ENCODE data around the gene DRAXIN.

The DRAXIN gene

GRCh38 chr1:11735531-11735853, 44.0 kb downstream of the DRAXIN start:
- no peak overlapping the region for H3K27ac ChIP-seq (ENCODE audit: low read length)

GRCh38 chr1:11735854-11736745, 44.6 kb downstream of the DRAXIN start, which contains the start of gene AGTRAP:
AGTRAP (plus strand) TSS chr1:11736136; CDS start chr1:11736209, 73 bp downstream.
- DNase-seq (peak; percentile 69), ATAC-seq (ENCODE audit: insufficient read depth, low read depth) (peak; percentile 18; the same call in 2 of the 3 replicates)
- peak within 1 kb of the TSS; percentile 28 for H3K27ac ChIP-seq (ENCODE audit: low read length)
- TF ChIP-seq EZH2 (IDR thresholded peaks at IDR 0.05; ENCODE audit: borderline replicate concordance, low read depth, low read length, severe bottlenecking) (peak; percentile 74), CTCF (IDR thresholded peaks at IDR 0.05; ENCODE audit: borderline replicate concordance, extremely low read depth, low read length, poor library complexity, severe bottlenecking) (no peak)
- H3K4me3 ChIP-seq (ENCODE audit: low read depth in 1 of 2, low read length in 2 of 2) = peak within 1 kb of the TSS; percentile 22 to 70; a peak in 3 of 4 replicates
- H3K27me3 ChIP-seq (ENCODE audit: insufficient read depth, low read length, poor library complexity) = peaks cover 32% of the 10 kb centered on the region
- peak within 1 kb of the TSS; percentile 87 for H3K4me2 ChIP-seq (ENCODE audit: insufficient read depth, low read length)
- H3K4me1 ChIP-seq (ENCODE audit: insufficient read depth, low read length) = peaks cover 51% of the 10 kb centered on the region
- peak within 1 kb of the TSS; percentile 78 for H2AFZ ChIP-seq (ENCODE audit: low read depth, low read length)
- H3K36me3 ChIP-seq (ENCODE audit: insufficient read depth, low read length) = no peaks in the 10 kb centered on the region
- H4K20me1 ChIP-seq (ENCODE audit: insufficient read depth, low read length) = peaks cover 20% of the 10 kb centered on the region; the same call in 1 of the 2 replicates
- no peaks in the 10 kb centered on the region for H3K9me3 ChIP-seq (ENCODE audit: insufficient read depth, low read length, severe bottlenecking)
- H3K9ac ChIP-seq (ENCODE audit: low read depth, low read length) = peak within 1 kb of the TSS; percentile 58
- no peaks in the 10 kb centered on the region for H3K79me2 ChIP-seq (ENCODE audit: insufficient read depth, low read length)

More at GRCh38 chr1:11735531-11735853, 44.0 kb downstream of the DRAXIN start:
- no peak for ATAC-seq (ENCODE audit: insufficient read depth, low read depth)
- peak overlapping the region in 1 of 2 experiments; percentile 70; a peak in 2 of 4 replicates for H3K4me3 ChIP-seq (ENCODE audit: low read depth in 1 of 2, low read length in 2 of 2)
- peaks cover 32% of the 10 kb centered on the region for H3K27me3 ChIP-seq (ENCODE audit: insufficient read depth, low read length, poor library complexity)
- no peaks in the 10 kb centered on the region for H3K79me2 ChIP-seq (ENCODE audit: insufficient read depth, low read length)
- H3K9ac ChIP-seq (ENCODE audit: low read depth, low read length) = peak overlapping the region; percentile 58; the same call in 1 of the 2 replicates
- TF ChIP-seq CTCF (IDR thresholded peaks at IDR 0.05; ENCODE audit: borderline replicate concordance, extremely low read depth, low read length, poor library complexity, severe bottlenecking) (no peak), EZH2 (IDR thresholded peaks at IDR 0.05; ENCODE audit: borderline replicate concordance, low read depth, low read length, severe bottlenecking) (no peak)
- no peak overlapping the region for H2AFZ ChIP-seq (ENCODE audit: low read depth, low read length)
- H4K20me1 ChIP-seq (ENCODE audit: insufficient read depth, low read length) = peaks cover 14% of the 10 kb centered on the region; the same call in 1 of the 2 replicates
- no peaks in the 10 kb centered on the region for H3K36me3 ChIP-seq (ENCODE audit: insufficient read depth, low read length)
- peak overlapping the region; percentile 87 for H3K4me2 ChIP-seq (ENCODE audit: insufficient read depth, low read length)
- no peak for DNase-seq
- H3K4me1 ChIP-seq (ENCODE audit: insufficient read depth, low read length) = peaks cover 51% of the 10 kb centered on the region
- no peaks in the 10 kb centered on the region for H3K9me3 ChIP-seq (ENCODE audit: insufficient read depth, low read length, severe bottlenecking)

DNA sequence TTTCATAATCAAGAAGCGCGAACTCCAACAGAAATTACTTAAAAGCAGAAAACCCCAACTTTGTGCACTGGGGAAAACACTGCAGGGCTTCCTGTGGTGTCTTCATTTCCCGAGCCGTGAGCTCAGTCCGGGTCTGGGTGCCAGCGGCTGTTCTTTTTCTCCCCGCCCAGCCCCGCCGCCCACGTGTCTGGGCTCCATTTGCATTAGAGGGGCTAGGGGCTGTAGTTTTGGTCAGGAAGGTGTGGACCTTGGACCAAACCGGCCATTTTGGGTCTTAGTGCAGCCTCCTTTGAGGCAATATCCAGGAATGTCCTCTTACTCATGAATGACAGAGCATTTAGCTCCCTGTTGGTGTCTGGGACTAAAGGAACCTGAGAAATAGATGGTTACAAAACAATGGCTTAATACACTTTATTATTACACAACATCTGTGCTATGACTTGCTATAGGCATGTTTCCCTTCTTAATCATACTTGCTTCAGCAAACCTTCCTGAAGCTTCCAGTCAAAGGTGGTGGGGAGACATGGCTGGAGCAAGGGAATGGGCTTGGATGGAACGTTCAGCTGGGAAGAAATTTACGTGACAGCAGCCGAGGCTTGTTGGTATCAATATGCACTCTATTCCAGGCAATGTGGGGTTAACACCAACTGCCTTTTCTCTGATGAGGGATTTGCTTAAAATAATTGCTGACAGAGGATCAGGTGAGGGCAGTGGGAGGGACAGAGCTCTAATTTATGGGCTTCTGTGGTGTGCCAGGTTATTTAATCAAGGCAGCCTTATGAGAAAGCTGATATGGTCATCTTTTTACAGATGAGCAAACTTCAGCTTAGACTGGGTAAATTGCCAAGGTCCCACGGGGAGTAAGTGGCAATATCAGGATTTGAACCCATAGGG, 45.5 kb downstream of the DRAXIN start:
- Histone ChIP-seq H4K20me1 (ENCODE audit: insufficient read depth, low read length) (peaks cover 25% of the 10 kb centered on the region; the same call in 1 of the 2 replicates), H3K9ac (ENCODE audit: low read depth, low read length) (peak overlapping the region; percentile 58), H3K36me3 (ENCODE audit: insufficient read depth, low read length) (no peaks in the 10 kb centered on the region), H3K27ac (ENCODE audit: low read length) (peak overlapping the region; percentile 28; the same call in 1 of the 2 replicates), H3K27me3 (ENCODE audit: insufficient read depth, low read length, poor library complexity) (peaks cover 32% of the 10 kb centered on the region), H3K9me3 (ENCODE audit: insufficient read depth, low read length, severe bottlenecking) (no peaks in the 10 kb centered on the region), H3K4me3 (ENCODE audit: low read depth in 1 of 2, low read length in 2 of 2) (peak overlapping the region; percentile 22 to 70; a peak in 3 of 4 replicates), H3K79me2 (ENCODE audit: insufficient read depth, low read length) (no peaks in the 10 kb centered on the region), H2AFZ (ENCODE audit: low read depth, low read length) (peak overlapping the region; percentile 78), H3K4me1 (ENCODE audit: insufficient read depth, low read length) (peaks cover 51% of the 10 kb centered on the region), H3K4me2 (ENCODE audit: insufficient read depth, low read length) (peak overlapping the region; percentile 87)
- no peak for TF ChIP-seq CTCF (IDR thresholded peaks at IDR 0.05; ENCODE audit: borderline replicate concordance, extremely low read depth, low read length, poor library complexity, severe bottlenecking)
- peak; percentile 18 for TF ChIP-seq EZH2 (IDR thresholded peaks at IDR 0.05; ENCODE audit: borderline replicate concordance, low read depth, low read length, severe bottlenecking)
- ATAC-seq (ENCODE audit: insufficient read depth, low read depth) = peak; percentile 53
- peak; percentile 51 for DNase-seq
